ENCODE measurements around the gene KLHL35. TPM values are rescaled to one million over a fixed set of nuclear protein-coding genes. Genes with fewer than 3 reads are reported as not detected.

Gene KLHL35
- total RNA-seq, 1 donor from 2014 or later = 12.5 TPM

DNA sequence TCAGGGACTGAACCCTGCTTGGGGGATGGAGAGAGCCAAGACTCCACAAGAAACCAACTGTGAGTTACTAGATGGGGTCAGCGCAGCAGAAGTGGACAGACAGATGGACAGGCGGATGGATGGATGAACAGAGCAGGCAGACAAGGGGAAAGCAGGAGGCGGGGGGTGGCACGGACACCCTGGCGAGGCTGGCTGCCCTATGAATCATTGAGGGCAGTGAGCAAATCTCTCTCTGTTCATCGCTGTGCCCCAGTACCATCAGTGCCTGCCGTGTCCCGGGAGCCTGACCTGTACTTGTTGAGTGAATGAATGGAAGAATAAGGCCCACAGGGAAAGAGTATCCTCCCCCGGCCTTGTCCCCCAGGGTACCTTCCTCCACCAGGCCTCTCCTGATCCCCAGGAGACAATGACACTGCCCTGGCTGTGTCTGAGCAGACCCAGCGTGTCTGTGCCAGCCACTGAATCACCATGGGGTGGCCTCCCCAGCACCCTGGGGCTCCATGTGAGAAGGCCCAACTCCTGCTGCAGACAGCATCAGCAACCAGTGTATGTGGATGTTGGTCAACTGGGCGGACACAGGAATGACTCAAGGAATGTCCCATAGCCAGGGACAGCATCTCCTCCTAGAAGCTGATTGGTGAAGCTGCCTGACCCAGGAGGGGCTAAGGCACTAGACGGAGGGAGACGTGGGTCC, 5.1 kb upstream of the KLHL35 start:
- H3K4me3 Mint-ChIP-seq (ENCODE audit: unreplicated experiment) = no peak overlapping the region
- no peak overlapping the region for H3K27ac Mint-ChIP-seq (ENCODE audit: unreplicated experiment)
- TF ChIP-seq, protein P1, sequence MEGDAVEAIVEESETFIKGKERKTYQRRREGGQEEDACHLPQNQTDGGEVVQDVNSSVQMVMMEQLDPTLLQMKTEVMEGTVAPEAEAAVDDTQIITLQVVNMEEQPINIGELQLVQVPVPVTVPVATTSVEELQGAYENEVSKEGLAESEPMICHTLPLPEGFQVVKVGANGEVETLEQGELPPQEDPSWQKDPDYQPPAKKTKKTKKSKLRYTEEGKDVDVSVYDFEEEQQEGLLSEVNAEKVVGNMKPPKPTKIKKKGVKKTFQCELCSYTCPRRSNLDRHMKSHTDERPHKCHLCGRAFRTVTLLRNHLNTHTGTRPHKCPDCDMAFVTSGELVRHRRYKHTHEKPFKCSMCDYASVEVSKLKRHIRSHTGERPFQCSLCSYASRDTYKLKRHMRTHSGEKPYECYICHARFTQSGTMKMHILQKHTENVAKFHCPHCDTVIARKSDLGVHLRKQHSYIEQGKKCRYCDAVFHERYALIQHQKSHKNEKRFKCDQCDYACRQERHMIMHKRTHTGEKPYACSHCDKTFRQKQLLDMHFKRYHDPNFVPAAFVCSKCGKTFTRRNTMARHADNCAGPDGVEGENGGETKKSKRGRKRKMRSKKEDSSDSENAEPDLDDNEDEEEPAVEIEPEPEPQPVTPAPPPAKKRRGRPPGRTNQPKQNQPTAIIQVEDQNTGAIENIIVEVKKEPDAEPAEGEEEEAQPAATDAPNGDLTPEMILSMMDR (IDR thresholded peaks at IDR 0.05) = no peak
- H3K4me1 Mint-ChIP-seq (ENCODE audit: low read depth) = no peaks in the 10 kb centered on the region
- H3K27me3 Mint-ChIP-seq (ENCODE audit: low read depth) = no peaks in the 10 kb centered on the region
- no peaks in the 10 kb centered on the region for H3K36me3 Mint-ChIP-seq (ENCODE audit: low read depth)
- no peaks in the 10 kb centered on the region for H3K9me3 Mint-ChIP-seq (ENCODE audit: low read depth)
- no peak for DNase-seq (ENCODE audit: low spot score)

DNA sequence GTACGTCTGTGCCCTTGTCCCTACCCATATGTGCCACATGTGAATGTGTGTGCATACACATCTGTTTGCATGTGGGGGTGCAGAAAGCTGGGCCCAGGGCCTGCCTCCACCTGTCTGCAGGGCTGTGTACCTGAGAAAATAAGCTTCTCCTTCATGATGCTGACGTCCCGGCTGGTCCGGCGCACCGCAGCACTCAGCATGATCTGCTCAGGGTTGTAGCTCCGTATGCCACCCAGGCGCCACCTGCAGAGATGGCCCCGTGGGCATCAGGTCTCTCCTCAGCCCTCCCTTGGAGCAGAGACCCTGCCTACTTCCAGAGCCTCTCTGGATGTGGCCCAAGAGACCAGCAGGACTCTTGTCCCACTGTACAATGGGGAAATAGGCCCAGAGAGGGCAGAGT, 3.8 kb upstream of the KLHL35 start:
- H3K4me3 Mint-ChIP-seq (ENCODE audit: unreplicated experiment) = no peak overlapping the region
- H3K27ac Mint-ChIP-seq (ENCODE audit: unreplicated experiment) = no peak overlapping the region
- no peaks in the 10 kb centered on the region for H3K36me3 Mint-ChIP-seq (ENCODE audit: low read depth)
- H3K27me3 Mint-ChIP-seq (ENCODE audit: low read depth) = peaks cover 3% of the 10 kb centered on the region
- H3K4me1 Mint-ChIP-seq (ENCODE audit: low read depth) = no peaks in the 10 kb centered on the region
- no peak for DNase-seq (ENCODE audit: low spot score)
- TF ChIP-seq, protein P1 (IDR thresholded peaks at IDR 0.05) = no peak
- no peaks in the 10 kb centered on the region for H3K9me3 Mint-ChIP-seq (ENCODE audit: low read depth)

DNA sequence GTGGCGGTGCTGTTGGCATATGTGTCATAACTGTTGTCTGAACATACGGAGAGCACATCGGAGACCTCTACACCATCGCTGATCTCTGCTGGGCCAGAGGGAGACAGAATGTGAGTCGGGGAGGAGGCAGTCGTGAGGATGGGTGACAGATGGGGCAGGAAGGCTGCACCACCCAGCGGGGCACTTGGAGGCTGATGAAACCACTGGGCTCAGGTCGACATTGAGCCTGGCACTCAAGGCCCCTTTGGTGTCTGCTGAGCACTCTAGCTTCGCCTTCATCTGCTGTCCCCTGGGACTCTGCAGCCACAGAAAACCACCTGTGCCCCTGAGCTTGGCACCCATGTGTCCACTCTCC, 2.5 kb upstream of the KLHL35 start:
- H3K27ac Mint-ChIP-seq (ENCODE audit: unreplicated experiment) = no peak overlapping the region
- H3K27me3 Mint-ChIP-seq (ENCODE audit: low read depth) = peaks cover 3% of the 10 kb centered on the region
- DNase-seq (ENCODE audit: low spot score) = no peak
- TF ChIP-seq, protein P1 (IDR thresholded peaks at IDR 0.05) = no peak
- no peak overlapping the region for H3K4me3 Mint-ChIP-seq (ENCODE audit: unreplicated experiment)
- peaks cover 8% of the 10 kb centered on the region for H3K4me1 Mint-ChIP-seq (ENCODE audit: low read depth)
- H3K9me3 Mint-ChIP-seq (ENCODE audit: low read depth) = no peaks in the 10 kb centered on the region
- H3K36me3 Mint-ChIP-seq (ENCODE audit: low read depth) = no peaks in the 10 kb centered on the region

DNA sequence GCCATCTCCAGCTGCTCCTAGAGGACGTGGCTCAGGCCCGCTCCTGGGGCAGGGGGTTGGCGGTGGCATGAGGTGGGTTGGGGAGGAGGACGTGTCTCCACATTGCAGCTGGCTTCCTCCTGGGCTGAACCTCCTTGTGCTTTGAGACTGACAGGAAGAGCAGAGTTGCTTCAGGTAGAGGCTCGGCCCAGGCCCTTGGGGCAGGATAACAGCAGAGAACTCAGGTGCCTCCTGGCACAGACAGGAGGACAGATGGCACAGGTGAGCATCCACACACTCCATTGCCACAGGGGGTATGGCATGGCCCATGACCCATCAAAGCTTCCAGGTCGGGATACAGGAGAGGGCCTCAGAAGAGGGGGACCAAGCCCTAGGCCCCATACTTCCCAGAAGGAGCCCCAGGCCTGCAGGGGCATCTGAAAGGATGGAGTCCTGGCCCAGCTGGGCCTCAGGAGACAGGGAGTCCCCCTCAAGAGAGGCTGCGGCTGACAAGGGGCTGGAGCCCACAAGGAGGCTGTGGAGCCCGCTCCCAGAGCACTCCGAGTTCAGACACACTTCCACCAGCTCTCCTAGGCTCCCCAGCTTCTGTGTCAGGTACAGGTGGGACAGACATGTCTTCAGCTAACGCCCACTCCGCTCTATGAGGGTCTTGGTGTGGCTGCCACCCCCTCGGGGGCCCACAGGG, 2.0 kb upstream of the KLHL35 start:
- Mint-ChIP-seq H3K27me3 (ENCODE audit: low read depth) (peaks cover 3% of the 10 kb centered on the region), H3K4me3 (ENCODE audit: unreplicated experiment) (no peak overlapping the region), H3K36me3 (ENCODE audit: low read depth) (no peaks in the 10 kb centered on the region), H3K9me3 (ENCODE audit: low read depth) (no peaks in the 10 kb centered on the region), H3K27ac (ENCODE audit: unreplicated experiment) (no peak overlapping the region), H3K4me1 (ENCODE audit: low read depth) (peaks cover 9% of the 10 kb centered on the region)
- TF ChIP-seq, protein P1 (IDR thresholded peaks at IDR 0.05) = no peak
- DNase-seq (ENCODE audit: low spot score) = no peak

DNA sequence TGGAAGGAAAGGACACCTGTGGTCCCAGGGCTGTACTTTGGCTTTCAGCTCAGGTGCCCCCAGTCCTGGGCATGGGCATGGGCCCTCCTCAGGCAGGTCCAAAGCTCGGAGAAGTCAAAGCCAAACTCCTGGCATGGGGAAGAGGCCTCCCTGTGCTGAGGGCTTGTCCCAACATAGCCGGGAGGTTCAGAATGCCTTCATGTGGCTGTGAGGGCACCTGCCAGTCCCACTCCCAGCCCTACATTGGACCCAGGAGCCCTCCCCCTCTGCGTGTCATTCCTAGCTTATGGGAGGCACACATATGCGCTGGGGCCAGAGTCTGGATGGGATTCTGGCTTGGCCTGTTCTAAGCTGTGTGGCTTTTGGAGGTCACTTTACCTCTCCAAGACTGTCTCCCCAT, 1.0 kb upstream of the KLHL35 start:
- peaks cover 3% of the 10 kb centered on the region for H3K27me3 Mint-ChIP-seq (ENCODE audit: low read depth)
- TF ChIP-seq, protein P1 (IDR thresholded peaks at IDR 0.05) = no peak
- H3K4me1 Mint-ChIP-seq (ENCODE audit: low read depth) = peaks cover 14% of the 10 kb centered on the region
- peaks cover 3% of the 10 kb centered on the region for H3K9me3 Mint-ChIP-seq (ENCODE audit: low read depth)
- no peak overlapping the region for H3K27ac Mint-ChIP-seq (ENCODE audit: unreplicated experiment)
- no peak overlapping the region for H3K4me3 Mint-ChIP-seq (ENCODE audit: unreplicated experiment)
- no peak for DNase-seq (ENCODE audit: low spot score)
- H3K36me3 Mint-ChIP-seq (ENCODE audit: low read depth) = peaks cover 3% of the 10 kb centered on the region
